ENCODE data around the gene TOP1.

DNA sequence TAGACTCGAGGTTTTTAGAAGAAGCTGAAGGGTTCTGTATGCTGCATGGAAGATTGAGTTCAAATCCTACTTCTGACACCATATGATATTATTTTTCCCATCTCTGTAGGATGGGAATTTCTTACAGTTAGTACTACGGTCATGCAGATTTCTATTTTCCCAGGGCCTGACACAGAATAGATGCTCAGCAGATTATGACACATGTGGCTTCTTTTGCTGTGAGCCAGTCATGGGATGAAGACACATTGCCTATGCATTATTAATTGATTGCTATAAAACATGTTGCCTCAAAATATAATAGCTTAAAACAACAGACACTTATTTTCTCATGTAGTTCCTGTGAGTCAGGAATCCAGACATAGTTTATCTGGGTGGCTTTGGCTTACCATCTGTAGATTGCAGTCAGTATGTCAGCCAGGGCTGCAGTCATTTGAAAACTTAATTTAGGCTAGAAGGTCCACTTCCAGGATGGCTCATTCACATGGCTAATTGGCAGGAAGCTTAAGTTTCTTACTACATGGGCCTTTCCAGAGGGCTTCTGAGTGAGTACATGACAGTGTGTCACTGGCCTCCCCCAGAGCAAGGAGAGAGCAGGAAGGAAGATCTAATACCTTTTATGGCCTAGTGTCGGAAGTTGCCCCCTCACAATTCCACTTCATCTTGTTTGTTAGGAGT, 29.5 kb downstream of the TOP1 start:
- no peak for TF ChIP-seq MAFK (IDR thresholded peaks at IDR 0.05; ENCODE audit: low read length)
- no peak for TF ChIP-seq RFX1 (IDR thresholded peaks at IDR 0.05)
- TF ChIP-seq ZNF121 (CRISPR knock-in tag; conservative IDR thresholded peaks at IDR 0.05), result peak; percentile 73
- TF ChIP-seq LARP7 (IDR thresholded peaks at IDR 0.05), result no peak
- TF ChIP-seq, protein P1, sequence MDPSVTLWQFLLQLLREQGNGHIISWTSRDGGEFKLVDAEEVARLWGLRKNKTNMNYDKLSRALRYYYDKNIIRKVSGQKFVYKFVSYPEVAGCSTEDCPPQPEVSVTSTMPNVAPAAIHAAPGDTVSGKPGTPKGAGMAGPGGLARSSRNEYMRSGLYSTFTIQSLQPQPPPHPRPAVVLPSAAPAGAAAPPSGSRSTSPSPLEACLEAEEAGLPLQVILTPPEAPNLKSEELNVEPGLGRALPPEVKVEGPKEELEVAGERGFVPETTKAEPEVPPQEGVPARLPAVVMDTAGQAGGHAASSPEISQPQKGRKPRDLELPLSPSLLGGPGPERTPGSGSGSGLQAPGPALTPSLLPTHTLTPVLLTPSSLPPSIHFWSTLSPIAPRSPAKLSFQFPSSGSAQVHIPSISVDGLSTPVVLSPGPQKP (CRISPR knock-in tag; IDR thresholded peaks at IDR 0.05), result no peak
- no peak for TF ChIP-seq PRMT5 (CRISPR knock-in tag; IDR thresholded peaks at IDR 0.05)
- TF ChIP-seq SAP30 (IDR thresholded peaks at IDR 0.05; ENCODE audit: borderline replicate concordance, insufficient read depth, low read depth, low read length, poor library complexity, severe bottlenecking), result no peak
- TF ChIP-seq, protein P2, sequence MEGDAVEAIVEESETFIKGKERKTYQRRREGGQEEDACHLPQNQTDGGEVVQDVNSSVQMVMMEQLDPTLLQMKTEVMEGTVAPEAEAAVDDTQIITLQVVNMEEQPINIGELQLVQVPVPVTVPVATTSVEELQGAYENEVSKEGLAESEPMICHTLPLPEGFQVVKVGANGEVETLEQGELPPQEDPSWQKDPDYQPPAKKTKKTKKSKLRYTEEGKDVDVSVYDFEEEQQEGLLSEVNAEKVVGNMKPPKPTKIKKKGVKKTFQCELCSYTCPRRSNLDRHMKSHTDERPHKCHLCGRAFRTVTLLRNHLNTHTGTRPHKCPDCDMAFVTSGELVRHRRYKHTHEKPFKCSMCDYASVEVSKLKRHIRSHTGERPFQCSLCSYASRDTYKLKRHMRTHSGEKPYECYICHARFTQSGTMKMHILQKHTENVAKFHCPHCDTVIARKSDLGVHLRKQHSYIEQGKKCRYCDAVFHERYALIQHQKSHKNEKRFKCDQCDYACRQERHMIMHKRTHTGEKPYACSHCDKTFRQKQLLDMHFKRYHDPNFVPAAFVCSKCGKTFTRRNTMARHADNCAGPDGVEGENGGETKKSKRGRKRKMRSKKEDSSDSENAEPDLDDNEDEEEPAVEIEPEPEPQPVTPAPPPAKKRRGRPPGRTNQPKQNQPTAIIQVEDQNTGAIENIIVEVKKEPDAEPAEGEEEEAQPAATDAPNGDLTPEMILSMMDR (IDR thresholded peaks at IDR 0.05 in 2 of 3, conservative IDR thresholded peaks at IDR 0.05 in 1 of 3; ENCODE audit: insufficient read depth in 2 of 3, low read depth in 1 of 3, low read length in 3 of 3), result no peak
- no peak for TF ChIP-seq CXXC5 (CRISPR knock-in tag; IDR thresholded peaks at IDR 0.05)
- no peak for TF ChIP-seq FOXP1 (CRISPR knock-in tag; IDR thresholded peaks at IDR 0.05)
- 0 out of 4 replicates have a peak, but pooled peaks have one; percentile 18 to 23 for TF ChIP-seq ETV6 (IDR thresholded peaks at IDR 0.05; ENCODE audit: borderline replicate concordance in 1 of 2, low read depth in 2 of 2, low read length in 1 of 2)
- no peak for TF ChIP-seq ETV6 (CRISPR knock-in tag; IDR thresholded peaks at IDR 0.05; ENCODE audit: borderline replicate concordance)
- no peak for TF ChIP-seq WHSC1 (IDR thresholded peaks at IDR 0.05; ENCODE audit: low read length)
- TF ChIP-seq, protein P3, sequence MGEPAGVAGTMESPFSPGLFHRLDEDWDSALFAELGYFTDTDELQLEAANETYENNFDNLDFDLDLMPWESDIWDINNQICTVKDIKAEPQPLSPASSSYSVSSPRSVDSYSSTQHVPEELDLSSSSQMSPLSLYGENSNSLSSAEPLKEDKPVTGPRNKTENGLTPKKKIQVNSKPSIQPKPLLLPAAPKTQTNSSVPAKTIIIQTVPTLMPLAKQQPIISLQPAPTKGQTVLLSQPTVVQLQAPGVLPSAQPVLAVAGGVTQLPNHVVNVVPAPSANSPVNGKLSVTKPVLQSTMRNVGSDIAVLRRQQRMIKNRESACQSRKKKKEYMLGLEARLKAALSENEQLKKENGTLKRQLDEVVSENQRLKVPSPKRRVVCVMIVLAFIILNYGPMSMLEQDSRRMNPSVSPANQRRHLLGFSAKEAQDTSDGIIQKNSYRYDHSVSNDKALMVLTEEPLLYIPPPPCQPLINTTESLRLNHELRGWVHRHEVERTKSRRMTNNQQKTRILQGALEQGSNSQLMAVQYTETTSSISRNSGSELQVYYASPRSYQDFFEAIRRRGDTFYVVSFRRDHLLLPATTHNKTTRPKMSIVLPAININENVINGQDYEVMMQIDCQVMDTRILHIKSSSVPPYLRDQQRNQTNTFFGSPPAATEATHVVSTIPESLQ (CRISPR knock-in tag; IDR thresholded peaks at IDR 0.05), result no peak
- TF ChIP-seq ZFP36 (IDR thresholded peaks at IDR 0.05; ENCODE audit: low read depth, low read length, partially characterized antibody), result peak; percentile 63
